Activated T-helper 2 cell treated with anti-CD3 and anti-CD28 coated beads, Interferon-gamma antibody, Interleukin-2, Interleukin-4, amounts not matched to agents 10 μg/mL and 5 μg/mL and 100 μg/mL, durations not matched to agents 14 hours and 24 hours and 36 hours (primary cell): ENCODE results near the gene ESRP2. TPM values are rescaled to one million over a fixed set of nuclear protein-coding genes. Genes with fewer than 3 reads are reported as not detected.

Experiments used
- DNase-seq: peaks from one replicate; pipeline ENCODE4 v3.0.0; 2021; ENCODE audit warnings: low spot score
- H3K27ac Mint-ChIP-seq: one replicate; pipeline ENCODE4 v1.8.0; 2021; ENCODE audit warnings: mixed read lengths
- H3K27me3 Mint-ChIP-seq: one replicate; pipeline ENCODE4 v1.8.0; 2021; ENCODE audit warnings: low read depth, mixed read lengths
- H3K36me3 Mint-ChIP-seq: one replicate; pipeline ENCODE4 v1.8.0; 2021; ENCODE audit warnings: low read depth, mixed read lengths
- H3K4me1 Mint-ChIP-seq: one replicate; pipeline ENCODE4 v1.8.0; 2021; ENCODE audit warnings: low read depth, mixed read lengths
- H3K4me3 Mint-ChIP-seq: one replicate; pipeline ENCODE4 v1.8.0; 2021; ENCODE audit warnings: low read depth, mild to moderate bottlenecking, moderate library complexity, mixed read lengths
- H3K9me3 Mint-ChIP-seq: one replicate; pipeline ENCODE4 v1.8.0; 2021; ENCODE audit warnings: mixed read lengths
- intact Hi-C: fragments of 100-400 bp; cut with micrococcal nuclease; formaldehyde crosslinking; loops from one replicate; pipeline ENCODE4 v1.15.1; 2023
- total RNA-seq: library from RNA; stranded (reverse); gene quantifications from 2 replicates; pipeline ENCODE4 v1.2.3, GENCODE V29; 2022

Gene ESRP2
- total RNA-seq, 1 donor from 2014 or later = 0.34 TPM

DNA sequence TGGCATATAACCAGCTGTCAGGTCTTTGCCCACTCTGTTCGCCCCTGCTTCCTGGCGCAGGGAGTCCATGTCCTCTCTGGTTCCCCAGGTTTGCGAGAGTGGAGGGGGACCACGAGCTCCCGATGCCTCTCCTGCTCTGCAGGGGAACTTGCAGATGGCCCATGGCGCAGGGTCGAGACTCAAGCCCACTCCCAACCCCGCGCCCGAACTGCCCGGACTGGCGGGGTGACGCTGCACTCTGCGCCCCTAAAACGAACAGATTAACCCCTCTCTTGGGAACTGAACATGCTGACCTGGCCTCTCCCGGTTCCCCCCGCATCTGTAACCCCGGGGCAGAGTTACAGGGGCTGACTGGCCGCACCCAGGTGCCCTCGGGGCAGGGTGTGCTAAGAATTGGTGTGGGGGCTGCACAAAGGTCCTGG is 8.6 kb upstream of the ESRP2 start:
- intact Hi-C loops = loop anchor here (10.0 kb wide), 1 partner anchor 270 kb away; no protein-coding TSS in a partner anchor
- Mint-ChIP-seq H3K4me1 (peaks cover 18% of the 10 kb centered on the region), H3K4me3 (peak overlapping the region; percentile 94), H3K36me3 (peaks cover 3% of the 10 kb centered on the region), H3K27ac (no peak overlapping the region), H3K27me3 (no peaks in the 10 kb centered on the region), H3K9me3 (no peaks in the 10 kb centered on the region)
- DNase-seq = no peak

DNA sequence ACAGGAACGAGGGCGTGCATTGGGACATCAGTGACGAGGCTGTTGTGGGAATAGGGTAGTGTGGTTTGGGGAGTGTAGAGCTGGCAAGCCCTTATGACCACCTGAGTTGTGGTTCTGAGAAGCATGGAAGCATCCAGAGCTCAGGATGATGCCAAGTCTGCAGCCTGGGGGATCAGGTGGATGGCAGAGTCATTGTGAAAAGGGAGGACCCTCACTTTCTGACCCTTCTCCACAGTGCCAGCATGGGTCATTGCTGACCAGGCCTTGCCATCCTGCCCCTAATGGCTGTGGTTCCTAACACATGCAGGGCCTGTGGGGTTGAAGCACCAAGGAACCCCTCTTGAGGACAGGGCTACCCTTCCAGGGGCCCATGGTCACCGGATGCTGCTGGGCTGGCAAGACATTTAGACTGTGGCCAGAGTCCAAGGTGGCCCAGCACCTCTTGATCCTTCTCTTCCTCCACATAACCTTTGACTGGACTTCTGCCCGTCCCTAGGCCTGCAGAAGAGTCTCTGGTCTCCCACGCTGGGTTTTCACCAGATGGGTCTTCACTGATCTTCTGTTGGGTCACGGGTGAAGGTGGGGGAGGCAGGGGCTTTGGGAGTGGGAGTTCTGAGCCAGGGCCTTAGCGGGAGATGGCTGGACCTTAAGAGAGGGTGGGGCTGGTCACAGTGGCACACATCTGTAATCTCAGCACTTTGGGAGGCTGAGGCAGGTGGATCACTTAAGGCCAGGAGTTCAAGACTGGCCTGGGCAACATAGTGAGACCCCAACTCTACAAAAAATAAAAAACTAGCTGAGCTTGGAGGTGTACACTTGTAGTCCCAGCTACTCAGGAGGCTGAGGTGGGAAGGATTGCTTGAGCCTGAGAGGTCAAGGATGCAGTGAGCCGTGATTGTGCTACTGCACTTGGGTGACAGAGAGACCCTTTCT is 7.3 kb upstream of the ESRP2 start:
- Mint-ChIP-seq H3K27ac (no peak overlapping the region), H3K36me3 (no peaks in the 10 kb centered on the region), H3K27me3 (no peaks in the 10 kb centered on the region), H3K9me3 (no peaks in the 10 kb centered on the region), H3K4me1 (peaks cover 22% of the 10 kb centered on the region), H3K4me3 (peak overlapping the region; percentile 94)
- intact Hi-C loops = loop anchor here (10.0 kb wide), 1 partner anchor 272 kb away; no protein-coding TSS in a partner anchor
- DNase-seq = no peak

DNA sequence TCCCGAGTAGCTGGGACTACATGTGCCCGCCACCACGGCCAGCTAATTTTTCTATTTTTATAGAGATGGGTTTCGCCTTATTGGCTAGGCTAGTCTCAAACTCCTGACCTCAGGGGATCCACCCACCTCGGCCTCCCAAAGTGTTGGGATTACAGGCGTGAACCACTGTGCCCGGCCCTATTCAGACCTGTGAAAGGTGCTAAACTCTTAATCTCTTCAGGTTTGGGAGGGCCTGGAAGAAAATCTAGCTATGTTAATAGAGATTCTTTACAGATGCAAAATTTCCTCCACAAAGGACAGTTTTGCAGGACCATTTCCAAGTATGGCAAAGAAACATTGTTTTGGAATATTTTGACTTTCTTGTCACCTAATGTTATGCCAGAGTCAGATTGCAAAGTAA is 6.2 kb upstream of the ESRP2 start:
- Mint-ChIP-seq H3K4me3 (no peak overlapping the region), H3K36me3 (no peaks in the 10 kb centered on the region), H3K27me3 (no peaks in the 10 kb centered on the region), H3K9me3 (no peaks in the 10 kb centered on the region), H3K4me1 (peaks cover 26% of the 10 kb centered on the region), H3K27ac (no peak overlapping the region)
- intact Hi-C loops = loop anchor here (10.0 kb wide), 1 partner anchor 273 kb away; no protein-coding TSS in a partner anchor
- no peak for DNase-seq

DNA sequence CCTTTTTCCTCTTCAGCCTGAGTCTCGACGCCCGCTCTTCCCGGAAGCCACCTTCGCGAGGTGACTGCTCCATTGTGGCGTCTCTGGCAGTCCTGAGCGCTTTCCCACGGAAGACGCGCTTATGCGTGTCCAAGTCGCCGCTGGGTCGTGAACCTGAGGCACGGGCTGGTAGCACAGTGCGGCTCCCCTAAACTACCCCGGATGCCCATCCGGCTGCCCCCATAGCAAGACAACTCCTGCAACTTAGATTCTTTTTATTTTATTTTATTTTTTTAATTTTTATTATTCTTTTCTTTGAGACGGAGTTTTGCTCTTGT is 2.1 kb upstream of the ESRP2 start:
- Mint-ChIP-seq H3K27me3 (no peaks in the 10 kb centered on the region), H3K27ac (peak overlapping the region; percentile 38), H3K4me3 (peak overlapping the region; percentile 75), H3K4me1 (peaks cover 24% of the 10 kb centered on the region), H3K9me3 (no peaks in the 10 kb centered on the region), H3K36me3 (no peaks in the 10 kb centered on the region)
- intact Hi-C loops = loop anchor here (5.0 kb wide), 1 partner anchor 209 kb away; the partner anchor contains the start of gene SMPD3
- no peak for DNase-seq

DNA sequence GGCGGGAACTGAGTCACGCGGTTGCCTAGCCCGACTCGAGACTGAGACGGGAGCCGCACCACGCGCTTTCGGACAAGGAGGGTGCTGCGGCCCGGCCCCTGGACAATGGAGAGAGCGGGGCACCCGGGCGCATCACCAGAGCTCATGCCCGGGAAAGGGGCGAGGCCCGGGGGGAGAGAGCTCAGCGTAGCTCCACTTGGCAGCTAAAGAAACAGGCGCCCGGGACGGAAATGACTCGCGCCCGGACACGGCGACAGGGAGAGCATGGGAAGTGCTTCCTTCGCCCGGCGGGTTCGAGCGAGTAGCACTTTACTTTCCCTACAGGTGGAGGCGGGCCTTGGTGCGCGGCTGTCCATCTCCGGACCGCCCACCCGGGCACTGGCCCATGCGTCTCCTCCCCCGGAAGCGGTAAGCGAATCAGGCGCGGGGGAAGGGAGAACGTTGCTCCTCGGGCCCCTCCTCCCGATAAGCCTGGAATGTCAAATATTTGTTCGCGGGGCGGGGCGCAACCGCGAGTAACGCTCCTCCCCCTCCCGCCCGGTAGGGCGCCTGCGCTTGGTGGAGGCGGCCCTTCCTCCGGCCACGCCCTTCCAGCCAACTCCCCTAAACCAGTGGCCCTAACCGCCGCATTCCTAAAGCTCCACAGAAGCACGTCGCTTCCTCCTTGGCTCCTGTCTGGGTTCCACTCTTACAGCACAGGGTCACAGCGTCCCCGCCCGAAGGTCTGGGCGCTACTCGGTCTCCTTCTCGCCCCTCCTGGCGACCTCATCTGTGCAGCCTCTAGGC is 1.5 kb upstream of the ESRP2 start:
- Mint-ChIP-seq H3K36me3 (no peaks in the 10 kb centered on the region), H3K4me1 (peaks cover 27% of the 10 kb centered on the region), H3K4me3 (peak overlapping the region; percentile 75), H3K27me3 (no peaks in the 10 kb centered on the region), H3K9me3 (no peaks in the 10 kb centered on the region), H3K27ac (peak overlapping the region; percentile 38)
- intact Hi-C loops = loop anchor here (1.0 to 5.0 kb wide), 2 partner anchors 8 to 210 kb away; partner anchors contain the start of genes PLA2G15 and SMPD3
- DNase-seq = peak; percentile 87

DNA sequence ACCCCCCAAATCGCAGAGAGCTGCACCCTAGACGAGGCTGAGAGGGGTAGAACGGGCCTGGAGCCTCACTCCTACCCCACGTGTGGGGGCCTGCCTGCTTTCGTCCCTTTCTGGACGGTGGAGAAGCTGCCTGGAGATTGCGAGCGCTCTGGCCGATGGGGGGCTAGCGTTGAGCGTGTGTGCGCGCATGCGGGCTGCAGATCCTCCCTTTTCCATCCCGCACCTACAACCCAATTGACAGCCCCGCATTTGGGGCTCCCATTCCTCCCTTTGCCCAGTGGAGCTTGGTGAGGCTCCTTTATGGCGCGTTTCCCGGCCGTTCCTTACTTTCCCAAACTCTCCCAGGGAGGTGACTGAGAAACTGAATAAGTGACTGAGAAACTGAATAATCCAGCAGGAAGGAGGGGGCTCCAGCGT is 907 bp upstream of the ESRP2 start:
- peak overlapping the region; percentile 40 for H3K27ac Mint-ChIP-seq
- intact Hi-C loops = loop anchor here (1.0 to 5.0 kb wide), 2 partner anchors 8 to 210 kb away; partner anchors contain the start of genes PLA2G15 and SMPD3

DNA sequence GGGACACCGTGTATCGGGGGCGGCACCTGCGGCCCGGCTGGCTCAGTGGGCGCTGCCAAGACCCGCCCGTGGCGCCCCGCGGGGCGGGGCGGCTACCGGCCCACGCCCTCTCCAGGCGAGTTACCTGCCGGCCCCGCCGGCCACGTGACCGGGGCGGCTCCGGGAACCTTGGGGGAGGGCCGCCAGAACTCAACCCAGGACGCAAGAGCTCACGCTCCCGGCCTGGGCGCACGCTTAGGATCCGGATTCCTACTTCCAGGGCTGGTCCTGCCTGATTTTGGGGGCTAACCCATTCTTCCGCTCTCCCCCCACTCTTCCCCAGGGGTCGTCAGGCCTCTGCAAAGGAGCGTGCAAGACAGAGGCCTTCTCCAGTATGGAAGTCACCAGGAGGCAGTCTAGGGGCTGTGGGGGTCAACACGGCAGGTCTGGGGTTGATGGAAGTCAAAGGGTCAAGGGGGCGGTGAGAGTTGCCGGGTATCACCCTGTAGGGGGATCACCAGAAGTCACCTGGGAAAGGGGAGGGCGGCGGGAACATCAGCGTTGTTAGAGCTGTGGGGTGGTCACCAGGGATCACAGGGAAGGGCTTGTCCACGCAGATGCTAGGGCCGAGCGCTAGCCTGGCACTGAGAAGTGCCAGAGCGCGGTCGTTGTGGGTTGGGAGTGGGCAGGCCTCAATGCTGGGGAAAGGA is 354 bp upstream of the ESRP2 start:
- no peaks in the 10 kb centered on the region for H3K36me3 Mint-ChIP-seq
- H3K4me3 Mint-ChIP-seq = peak overlapping the region; percentile 75
- H3K9me3 Mint-ChIP-seq = no peaks in the 10 kb centered on the region
- intact Hi-C loops = loop anchor here (5.0 kb wide), 1 partner anchor 211 kb away; the partner anchor contains the start of gene SMPD3
- H3K4me1 Mint-ChIP-seq = peaks cover 27% of the 10 kb centered on the region
- H3K27ac Mint-ChIP-seq = no peak overlapping the region
- no peak for DNase-seq
- no peaks in the 10 kb centered on the region for H3K27me3 Mint-ChIP-seq

More for the DNA sequence above, 907 bp upstream of the ESRP2 start:
- no peaks in the 10 kb centered on the region for H3K36me3 Mint-ChIP-seq
- no peaks in the 10 kb centered on the region for H3K27me3 Mint-ChIP-seq
- H3K9me3 Mint-ChIP-seq = no peaks in the 10 kb centered on the region
- DNase-seq = no peak
- peaks cover 27% of the 10 kb centered on the region for H3K4me1 Mint-ChIP-seq
- H3K4me3 Mint-ChIP-seq = peak overlapping the region; percentile 75

DNA sequence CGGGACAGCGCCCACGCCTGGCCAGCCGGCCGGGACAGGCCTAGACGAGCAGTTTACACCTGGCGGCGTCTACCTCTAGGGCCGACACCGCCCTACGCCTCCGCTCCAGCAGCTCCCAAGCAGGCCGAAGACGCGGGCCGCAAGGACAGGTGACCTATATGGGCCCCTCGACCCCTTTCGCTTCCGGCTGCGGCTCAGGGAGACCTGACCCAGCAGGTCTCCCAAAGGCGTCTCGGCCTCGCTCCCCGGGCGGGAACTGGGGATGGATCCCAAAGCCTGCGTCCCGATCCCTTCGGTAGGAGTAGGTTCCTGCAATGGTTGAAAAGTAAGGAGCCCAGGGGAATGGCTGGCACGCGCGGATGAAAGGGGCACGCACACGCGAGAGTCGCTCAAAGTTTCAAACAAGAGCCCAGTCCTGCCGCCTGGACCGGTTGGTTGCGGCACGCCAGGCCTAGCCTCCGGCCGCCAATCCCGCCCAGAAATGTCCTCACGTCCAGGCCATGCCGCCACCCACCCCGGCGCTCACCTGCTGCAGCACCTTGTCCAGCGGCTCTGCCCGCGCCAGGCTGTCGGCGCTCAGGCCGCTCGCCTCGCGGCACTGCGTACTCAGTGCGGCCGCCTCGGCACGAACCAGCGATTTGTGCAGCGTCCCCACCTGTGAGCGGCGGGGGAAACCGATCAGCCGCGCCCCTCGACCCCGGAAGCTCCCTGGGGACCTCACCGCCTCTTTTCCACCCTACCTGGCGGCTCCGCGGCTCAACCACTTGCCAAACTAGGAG is 630 bp downstream of the ESRP2 start:
- intact Hi-C loops = loop anchor here (5.0 kb wide), 1 partner anchor 212 kb away; the partner anchor contains the start of gene SMPD3
- no peak for DNase-seq
- no peak overlapping the region for H3K4me3 Mint-ChIP-seq
- peaks cover 3% of the 10 kb centered on the region for H3K36me3 Mint-ChIP-seq
- H3K4me1 Mint-ChIP-seq = peaks cover 30% of the 10 kb centered on the region
- H3K9me3 Mint-ChIP-seq = no peaks in the 10 kb centered on the region
- no peaks in the 10 kb centered on the region for H3K27me3 Mint-ChIP-seq
- no peak overlapping the region for H3K27ac Mint-ChIP-seq

DNA sequence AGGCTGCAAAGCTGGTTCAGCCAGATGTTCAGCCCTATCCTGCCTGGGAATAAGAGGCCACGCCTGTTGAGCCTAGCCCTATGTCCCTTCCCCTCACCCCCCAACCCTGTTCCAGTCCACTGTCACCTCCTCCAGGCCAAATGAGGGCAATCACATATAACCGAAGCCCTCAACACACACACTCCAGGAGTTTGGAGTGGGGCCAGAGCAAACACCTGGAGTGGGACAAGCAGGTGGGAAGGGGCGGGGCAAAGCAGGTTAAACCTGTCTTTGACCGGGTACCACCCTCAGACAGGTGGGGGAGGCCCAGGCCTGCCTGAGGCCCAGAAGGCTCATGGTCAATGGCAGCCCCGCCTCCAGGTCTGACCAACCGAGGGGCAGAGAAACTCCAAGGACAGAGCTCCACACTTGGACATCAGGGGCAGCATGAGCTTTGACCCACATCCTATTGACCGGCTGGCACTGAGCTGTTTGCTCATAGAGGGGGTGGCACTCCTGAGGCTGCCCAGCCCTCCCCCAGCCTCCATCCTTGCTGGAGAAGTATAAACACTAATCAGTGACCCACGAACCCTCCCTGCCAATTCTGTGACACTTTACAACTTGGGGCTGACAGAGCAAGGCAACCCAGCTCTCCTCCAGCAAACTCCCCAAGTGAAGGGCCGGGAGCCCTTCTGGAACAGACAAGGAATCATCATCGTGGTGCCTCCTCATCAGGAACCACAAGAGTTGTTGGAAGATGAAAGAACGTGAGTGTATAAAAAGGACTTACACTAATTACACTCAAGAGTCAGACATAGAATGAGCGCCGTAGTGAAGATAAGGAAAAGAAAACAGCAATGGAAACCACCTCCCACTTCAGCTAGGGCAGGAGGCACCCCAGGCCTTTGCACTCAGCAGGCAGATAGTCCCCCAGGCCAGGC is 1.5 kb downstream of the ESRP2 start:
- Mint-ChIP-seq H3K4me3 (no peak overlapping the region), H3K36me3 (peaks cover 6% of the 10 kb centered on the region), H3K27me3 (no peaks in the 10 kb centered on the region), H3K4me1 (peaks cover 28% of the 10 kb centered on the region), H3K27ac (peak overlapping the region; percentile 68), H3K9me3 (no peaks in the 10 kb centered on the region)
- no peak for DNase-seq
- intact Hi-C loops = loop anchor here (5.0 kb wide), 1 partner anchor 213 kb away; the partner anchor contains the start of gene SMPD3

DNA sequence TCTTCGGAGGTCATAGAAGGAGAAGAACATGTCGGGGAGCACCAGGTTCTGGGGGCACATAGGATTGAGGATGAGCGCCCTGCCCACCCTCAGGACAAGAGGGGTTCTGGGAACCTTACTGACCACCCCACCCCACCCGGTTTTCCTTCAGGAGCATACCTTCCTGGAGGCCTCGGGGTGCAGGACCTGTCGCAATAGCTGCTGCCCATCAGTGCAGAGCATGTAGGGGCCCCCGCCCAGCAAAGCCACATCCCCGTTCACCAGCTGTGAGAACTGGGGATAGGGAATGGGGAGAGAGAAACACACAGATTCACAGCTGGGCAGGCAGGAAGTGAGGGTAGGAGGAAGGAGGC is 2.1 kb downstream of the ESRP2 start:
- Mint-ChIP-seq H3K27ac (no peak overlapping the region), H3K36me3 (peaks cover 12% of the 10 kb centered on the region), H3K27me3 (no peaks in the 10 kb centered on the region), H3K4me3 (no peak overlapping the region), H3K9me3 (no peaks in the 10 kb centered on the region), H3K4me1 (peaks cover 32% of the 10 kb centered on the region)
- DNase-seq = no peak
- intact Hi-C loops = no loop called here
